HG03342 (cell line): ENCODE measurements around the gene CYP27C1.
"Not testable (repeated sequence)": the region's sequence is repeated elsewhere in the genome, so short reads cannot be mapped to it uniquely, and the experiment has no call there.

Experiments used
- ATAC-seq: cut with Tn5 transposase; IDR thresholded peaks from one replicate; pipeline ENCODE4 v1.9.1; 2021; ENCODE audit warnings: mild to moderate bottlenecking, moderate library complexity; ENCODE audit not compliant: unreplicated experiment

CYP27C1 gene

DNA sequence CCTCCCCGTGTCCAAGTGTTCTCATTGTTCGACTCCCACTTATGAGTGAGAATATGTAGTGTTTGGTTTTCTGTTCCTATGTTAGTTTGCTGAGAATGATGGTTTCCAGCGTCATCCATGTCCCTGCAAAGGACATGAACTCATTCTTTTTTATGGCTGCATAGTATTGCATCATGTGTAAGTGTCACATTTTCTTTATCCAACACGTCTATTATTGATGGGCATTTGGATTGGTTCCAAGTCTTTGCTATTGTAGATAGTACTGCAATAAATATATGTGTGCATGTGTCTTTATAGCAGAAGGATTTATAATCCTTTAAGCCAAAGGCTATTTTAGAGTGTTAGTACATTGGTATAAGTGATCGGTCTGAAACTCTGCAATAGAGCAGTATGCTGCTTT lies 4.0 kb upstream of the CYP27C1 start:
- ATAC-seq: not testable (repeated sequence)

DNA sequence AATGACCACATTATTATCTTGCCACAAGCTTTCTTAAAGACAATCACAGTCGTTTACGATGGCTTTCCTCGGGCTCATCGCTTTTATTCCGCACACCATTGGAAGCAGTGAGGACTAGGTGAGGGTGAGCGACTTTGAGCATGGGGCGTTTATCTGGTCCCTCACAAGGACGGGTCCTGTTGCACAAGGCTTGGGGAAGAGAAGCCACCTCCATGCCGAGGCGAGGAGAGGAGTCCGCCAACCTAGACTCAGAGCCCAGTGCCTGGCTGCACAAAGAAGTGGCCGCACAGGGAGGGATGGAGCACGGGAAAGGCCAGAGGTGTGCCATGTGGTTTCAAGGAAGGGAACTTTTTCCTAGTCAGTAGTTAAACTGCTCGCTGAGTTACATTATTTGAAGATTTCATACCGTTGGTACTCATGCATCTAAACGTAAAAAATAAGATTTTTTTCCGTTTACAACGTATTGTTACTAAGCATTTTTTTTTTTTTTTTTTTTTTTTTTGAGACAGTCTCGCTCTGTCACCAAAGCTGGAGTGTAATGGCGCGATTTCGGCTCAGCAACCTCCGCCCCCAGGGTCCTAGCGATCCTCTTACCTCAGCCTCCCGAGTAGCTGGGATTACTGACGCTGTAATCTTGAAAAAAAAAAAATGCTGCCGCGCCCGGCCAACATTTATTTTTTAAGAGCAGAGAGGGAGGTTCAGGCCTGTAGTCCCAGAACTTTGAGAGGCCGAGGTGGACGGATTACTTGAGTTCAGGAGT lies 849 bp upstream of the CYP27C1 start:
- ATAC-seq: no peak

DNA sequence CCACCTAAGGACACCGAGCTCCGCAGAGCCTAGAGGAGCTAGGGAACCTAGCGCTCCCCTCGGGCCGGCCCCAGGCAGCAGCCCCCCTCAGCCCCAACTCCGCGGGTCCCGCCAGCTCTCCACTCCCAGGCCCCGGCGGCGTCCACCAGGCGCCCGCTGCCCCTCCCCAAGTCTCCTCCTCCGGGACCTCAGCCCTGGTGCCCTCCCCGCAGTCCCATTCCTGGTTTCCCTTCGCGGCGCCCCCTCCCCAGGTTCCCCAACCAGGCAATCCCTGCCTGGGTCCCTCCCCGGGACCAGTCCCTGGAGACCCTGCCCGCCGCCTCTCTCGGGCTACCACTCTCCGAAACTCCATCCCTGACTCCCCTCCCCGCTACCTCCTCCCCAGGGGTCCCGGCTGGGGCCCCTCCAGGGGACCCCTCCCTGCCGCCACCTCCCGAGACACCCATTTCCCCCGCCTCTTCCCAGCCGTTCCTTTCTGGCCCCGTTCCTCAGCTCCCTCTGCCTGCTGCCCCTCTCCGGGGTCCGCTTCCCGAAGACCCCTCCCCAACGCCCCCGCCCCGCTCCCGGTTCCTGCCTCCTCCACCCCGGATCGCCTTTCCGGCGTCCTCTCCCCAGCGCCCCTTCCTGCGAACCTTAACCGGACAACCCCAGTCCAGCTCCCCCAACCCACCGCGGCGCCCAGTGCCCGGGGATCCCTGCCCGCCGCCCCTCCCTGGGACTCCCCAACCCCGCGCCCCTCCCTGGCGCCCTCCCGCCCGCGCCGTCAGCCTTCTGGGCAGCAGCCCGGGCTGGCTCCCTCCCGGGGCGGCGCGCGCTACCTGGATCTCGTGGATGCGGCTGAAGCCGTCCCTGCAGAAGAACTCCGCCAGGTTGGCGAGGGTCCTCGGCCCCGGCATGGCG lies 678 bp downstream of the CYP27C1 start:
- ATAC-seq: no peak

DNA sequence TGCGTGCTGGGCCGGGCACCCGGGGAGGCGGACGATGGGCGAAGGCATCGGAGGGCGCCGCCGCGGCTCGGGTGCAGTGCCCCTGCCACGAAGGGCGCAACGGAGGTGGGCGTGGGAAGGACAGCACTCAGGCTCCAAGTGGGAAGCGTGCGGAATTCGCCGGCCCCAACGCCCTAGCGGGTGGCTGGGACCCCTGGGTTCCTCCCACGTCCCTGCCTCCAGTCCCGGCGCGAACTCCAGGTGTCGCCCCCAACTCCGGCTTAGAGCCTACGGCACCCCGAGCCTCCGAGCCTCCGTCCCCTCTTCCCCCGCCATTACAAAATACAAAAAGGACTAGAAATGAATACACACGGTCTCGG lies 1.3 kb downstream of the CYP27C1 start:
- ATAC-seq: no peak

DNA sequence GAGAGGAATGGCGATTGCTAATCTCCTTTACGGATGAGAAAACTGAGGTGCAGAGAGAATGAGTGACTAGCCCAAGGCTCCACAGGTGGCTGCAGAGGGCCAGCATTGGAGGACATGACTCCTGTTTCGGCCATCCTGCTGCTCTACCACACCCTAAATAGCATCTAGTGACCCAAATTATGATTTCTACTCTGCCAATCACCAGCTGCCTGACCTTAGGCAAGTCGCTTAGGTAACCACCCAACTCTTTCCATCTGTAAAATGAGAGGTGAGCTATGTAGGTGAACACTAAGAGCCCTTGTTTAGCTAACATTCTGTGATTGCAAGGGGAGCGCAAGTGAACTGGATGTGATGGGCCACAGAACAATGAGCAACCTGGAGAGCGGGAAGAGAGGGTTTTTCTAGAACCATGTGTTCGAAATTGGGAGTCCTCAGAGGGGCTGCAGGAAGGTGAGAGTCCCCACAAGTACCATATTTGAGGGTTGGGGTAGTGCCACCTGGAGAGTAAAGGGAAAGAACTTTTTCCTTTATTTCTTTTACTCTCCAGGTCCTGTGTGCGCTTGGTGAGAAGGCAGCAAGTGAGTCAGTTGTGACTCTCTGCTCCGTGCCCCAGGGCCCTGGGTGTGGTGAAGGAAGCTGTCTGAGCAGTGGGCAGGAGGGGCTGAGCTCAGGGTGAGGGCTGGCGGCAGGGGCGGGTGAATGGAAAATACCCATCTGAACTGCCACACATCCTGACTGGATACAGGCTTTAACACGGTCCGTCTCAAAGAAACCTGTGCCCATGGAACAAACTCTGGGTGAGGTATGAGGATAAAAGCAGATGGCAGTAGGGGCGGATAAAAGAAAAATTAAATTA lies 2.4 kb downstream of the CYP27C1 start:
- ATAC-seq: no peak

DNA sequence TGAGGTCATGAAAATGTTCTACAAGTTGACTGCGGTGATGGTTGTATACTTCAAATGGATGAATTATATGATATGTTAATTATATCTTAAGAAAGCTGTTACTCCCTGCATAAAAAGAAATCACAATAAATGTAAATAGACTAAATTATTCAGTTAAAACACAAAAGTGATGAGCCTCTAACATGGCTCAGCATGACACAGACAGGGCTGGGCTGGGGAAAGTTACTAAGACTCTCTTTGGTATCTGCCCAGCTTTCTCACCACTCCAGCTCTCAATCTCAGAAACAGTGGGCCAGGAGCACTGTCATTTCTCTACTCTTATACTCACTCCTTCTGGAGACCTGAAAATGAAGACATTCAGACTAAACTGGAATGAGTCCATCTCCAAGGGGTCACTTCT lies 3.5 kb downstream of the CYP27C1 start:
- no peak for ATAC-seq

DNA sequence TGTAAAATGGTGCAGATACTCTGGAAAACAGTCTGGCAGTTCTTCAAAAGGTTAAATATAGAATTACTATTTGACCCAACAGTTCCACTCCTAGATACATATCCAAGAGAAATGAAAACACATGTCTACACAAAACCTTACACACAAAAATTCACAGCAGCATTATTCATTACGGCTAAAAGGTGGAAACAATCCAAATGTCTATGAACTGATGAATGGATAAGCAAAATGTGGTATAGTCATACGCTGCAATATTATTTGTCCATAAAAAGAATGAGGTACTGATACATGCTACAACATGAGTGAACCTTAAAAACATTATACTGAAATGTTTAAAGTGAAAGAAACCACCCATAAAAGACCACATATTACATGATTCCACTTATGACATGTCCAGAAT lies 4.0 kb downstream of the CYP27C1 start:
- no peak for ATAC-seq

DNA sequence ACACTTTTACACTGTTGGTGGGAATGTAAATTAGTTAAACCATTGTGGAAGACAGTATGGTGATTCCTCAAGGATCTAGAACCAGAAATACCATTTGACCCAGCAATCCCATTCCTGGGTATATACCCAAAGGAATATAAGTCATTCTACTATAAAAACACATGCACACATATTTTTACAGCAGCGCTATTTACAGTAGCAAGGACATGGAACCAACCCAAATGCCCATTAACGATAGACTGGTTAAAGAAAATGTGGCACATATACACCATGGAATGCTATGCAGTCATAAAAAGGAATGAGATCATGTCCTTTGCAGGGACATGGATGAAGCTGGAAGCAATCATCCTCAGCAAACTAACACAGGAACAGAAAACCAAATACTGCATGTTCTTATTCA lies 5.9 kb downstream of the CYP27C1 start:
- ATAC-seq: not testable (repeated sequence)

DNA sequence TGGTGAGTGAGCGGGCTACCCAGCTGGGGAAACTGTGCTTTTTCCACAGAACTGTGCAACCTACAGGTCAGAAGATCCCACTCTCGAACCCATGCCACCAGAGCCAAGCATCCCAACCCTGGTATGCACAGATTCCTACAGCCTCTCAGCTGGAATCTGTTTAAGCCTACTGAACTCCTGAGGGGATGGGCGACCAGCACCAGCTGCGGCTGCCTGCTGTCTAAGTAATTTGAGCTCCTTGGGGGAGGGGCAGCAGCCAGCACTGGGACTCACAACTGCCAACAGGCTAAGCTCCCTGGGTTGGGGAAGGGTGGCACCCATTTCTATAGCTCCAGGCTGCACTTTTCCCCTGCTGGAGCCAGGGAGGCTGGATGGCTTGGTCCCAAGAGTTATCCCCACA lies 11.8 kb downstream of the CYP27C1 start:
- ATAC-seq: no peak

DNA sequence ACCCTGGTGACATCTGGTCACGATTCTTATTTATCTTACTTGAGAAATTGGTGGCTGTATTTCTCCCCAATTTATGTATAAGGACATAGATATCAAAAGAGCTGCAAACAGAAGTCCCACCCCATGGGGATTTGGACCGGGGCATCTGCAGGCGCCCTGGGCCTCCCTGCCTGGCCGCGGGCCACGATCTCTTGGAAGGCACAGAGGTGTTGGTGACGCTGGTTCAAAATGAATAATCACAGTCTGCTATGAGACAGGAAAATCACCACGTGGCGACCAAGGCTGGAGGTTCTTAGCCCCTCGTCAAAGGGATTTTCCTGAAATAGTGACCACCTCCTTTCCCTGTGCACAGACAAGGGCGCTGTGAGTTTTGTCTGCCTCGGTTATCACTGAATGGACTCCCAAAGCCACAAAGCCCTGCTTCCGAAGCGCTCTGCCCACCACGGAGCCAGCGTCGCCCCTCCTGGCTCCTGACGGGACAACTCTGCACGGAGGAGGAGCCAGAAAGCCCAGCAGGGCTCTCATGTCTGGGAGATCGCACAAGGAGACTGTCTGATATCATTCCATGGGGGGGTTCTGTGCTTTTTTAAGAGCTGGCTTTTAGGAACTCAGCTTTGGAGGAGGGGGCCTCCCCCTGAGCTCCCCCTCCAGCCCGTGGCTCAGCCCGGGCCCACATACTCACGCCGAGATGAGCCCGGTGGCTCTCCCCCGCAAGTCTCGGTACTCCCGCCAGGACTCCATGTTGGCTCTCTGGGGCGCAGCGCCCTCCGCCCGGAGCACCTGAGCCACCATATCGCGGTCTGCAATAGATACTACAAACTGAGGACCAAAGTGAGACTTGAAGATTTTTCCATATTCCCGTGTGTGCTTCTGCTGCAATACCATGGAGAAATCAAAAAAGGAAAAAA lies 14.6 kb downstream of the CYP27C1 start:
- no peak for ATAC-seq

DNA sequence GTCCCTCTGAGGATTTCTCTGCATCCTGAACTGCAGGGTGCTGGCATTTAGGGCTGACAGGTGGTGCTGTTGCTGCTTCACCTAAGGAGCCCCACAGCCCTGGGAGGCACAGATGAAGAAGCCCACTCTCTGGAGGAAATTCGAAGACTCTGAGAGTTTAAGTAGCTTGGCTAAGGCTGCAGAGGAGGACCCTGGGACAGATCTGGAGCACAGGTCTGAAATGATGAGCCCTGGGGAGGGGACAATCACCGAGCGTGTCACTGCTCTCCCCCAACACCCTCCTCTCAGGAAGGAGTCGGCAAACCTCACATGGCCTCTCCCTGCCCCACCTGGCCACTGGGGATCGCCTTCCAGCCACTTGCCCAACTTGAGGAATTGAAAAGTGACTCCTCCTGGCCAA lies 18.6 kb downstream of the CYP27C1 start:
- no peak for ATAC-seq

DNA sequence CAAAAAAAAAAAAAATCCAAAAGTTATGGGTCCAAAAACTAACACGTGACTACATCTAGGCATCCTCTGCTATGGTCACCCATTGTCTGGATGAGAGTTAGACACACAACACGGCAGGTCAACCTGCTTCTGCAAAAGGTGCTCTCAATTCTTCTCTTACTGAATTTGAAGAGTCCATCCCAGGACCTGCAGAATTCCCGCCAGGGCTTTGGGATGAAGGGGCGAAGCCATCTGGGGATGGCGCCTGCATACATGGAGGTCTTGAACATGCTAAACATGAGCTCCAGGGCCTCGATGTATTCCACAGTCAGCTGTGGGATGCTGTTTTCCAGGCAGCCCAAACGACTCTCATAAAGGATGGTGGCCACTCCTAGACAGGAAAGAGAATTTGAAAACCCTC lies 19.1 kb downstream of the CYP27C1 start:
- ATAC-seq: no peak

DNA sequence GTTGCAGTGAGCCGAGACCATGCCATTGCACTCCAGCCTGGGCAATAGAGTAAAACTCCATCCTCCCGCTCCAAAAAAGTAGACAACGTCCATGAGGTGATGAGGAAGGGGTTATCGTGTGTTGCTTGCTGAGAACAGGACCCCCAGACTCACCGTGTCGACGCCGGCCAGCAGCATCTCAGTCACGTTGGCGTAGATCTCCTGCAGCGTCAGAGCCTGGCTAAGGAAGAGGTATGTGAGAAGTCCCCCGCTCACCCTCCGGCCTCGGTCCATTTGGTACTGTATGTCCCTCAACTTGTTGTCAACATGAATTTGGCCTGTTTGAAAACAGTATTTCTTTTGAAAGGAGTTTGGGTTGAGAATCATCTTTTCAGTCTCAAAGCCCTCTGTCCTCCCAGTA lies 20.9 kb downstream of the CYP27C1 start:
- no peak for ATAC-seq

DNA sequence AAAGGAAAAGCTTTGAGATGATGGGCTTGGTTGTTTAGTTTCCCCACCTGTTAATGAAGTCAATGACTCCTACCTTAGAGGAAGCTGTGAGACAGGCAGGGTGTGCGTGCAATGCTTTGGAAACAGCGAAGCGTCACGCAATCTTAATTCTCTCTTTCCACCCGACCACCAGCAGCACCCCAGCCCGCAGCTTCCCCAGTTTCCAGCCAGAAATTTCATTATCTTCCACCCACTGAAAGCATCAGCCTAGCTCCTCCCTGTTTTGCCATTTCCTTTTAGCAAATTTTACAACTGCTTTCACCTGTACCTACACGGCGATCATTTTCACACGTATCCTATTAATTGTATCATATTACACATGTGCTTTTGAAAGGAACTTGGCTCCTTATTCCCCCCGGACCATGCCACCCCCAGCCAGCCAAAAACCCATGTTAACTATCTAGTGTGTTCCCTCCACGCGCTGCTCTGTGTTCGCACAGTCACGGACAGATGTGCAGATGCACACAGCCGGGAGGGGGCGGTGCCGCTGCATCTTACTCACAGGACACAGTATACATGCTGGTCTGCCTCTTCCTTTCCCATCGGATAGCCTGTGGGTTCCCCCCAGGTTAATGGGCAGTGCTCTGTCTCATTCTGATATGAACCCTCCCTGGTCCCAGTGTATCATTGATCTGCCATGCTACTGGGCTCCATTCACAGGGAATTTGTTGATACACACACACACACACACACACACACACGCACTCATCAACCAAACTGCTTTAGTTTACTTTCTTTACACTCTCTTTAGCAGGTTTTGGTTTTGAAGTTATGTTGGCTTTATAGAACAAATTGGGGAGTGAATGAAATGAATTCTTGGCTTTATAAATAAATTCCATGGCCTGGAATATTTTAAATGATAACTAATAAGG lies 22.4 kb downstream of the CYP27C1 start:
- no peak for ATAC-seq

DNA sequence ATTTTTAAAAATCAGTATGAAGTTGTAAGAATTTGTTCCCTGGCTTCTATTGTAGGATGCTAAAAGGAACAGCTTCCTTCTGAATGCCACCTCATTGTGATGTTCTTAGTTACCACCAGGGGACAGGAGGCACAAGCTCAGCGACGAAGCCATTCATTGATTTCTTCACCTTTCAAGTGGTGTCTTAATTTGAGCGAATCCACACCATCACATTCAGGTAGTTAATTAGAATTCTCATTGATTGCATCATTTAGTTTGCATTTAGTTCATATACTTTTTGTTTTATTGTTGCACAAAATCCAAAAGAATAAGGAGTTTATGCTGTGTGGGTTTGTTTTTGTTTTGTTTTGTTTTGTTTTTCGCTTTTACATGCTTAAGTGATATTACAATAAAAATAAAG lies 23.1 kb downstream of the CYP27C1 start:
- no peak for ATAC-seq

DNA sequence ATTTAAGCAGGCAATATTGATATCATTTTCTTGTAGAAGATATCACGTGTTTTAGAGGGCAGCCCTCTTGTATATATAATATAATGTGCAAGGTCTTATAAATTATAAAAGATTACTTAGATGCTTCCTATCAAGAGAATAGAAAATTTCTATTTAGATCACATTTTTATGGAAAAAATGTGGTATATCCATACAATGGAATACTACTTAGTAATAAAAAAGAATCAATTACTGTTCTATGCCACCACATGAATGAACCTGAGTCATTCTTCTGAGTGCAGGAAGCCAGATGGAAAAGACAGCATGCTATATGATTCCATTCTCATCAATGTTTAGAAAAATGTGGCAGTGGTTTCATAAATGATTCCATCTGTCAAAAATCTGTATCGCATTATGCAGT lies 23.6 kb downstream of the CYP27C1 start:
- ATAC-seq: no peak

DNA sequence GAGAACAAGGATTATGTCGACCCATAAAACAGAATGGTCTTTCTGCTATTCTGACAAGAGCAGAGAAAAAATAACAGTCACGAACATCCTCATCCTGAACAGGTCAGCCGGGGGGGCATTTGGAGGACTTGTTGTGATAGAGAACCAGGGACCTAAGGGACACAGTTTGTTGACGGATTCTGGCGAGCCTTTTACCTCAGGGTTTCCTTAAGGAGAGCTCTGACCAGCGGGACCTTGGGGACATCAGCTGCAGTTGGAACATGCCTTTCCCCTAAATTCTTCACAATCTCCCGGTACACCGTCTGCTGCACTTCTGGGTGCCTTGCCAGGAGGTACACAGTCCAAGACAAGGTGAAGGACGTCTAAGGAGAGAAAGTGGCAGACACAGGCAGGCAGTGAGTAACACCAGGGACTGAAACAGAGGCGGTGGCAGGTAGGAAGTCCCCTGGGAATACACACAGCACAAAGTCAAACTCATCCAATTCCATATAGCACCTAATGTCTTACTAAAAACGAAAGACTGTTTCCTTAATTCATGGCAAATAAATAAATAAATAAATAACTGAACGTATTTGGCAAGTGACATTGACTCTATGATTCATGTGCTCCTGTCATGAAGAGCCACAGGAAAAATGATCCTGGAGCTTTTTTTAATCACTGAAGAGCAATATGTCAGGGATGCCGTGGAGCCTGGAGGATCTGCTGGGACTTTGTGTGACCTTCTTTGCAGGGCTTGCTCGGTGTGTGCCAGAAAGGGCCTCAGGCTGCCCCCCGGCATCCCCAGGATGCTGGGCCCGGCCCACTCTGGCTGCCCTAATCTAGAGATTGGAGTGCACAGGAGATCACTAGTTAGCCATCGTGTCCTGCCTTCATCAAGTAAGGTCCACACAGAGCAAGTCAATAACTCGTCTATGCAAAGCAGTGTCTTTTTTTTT lies 24.7 kb downstream of the CYP27C1 start:
- ATAC-seq: no peak

DNA sequence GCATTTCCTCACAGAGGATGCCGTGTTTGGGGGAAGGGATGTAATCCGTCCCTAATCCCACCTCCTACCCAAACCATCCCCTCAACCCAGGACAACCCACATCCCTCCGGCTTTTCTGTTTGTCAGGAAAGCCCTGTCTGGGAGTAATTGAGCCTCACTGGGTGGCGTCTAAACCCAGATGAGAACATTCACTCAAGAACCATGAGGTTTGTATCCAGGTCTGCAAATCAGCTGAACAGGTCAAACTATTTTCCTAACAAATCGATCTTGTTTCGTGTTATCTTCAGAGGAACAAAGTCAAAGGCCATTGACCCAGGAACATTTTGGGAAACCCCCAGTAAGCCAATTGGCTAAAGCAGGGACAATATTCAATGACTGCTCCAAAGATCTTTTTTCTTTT lies 25.7 kb downstream of the CYP27C1 start:
- no peak for ATAC-seq
